ENCODE results near the gene PROSER3. TPM values are rescaled to one million over a fixed set of nuclear protein-coding genes. Genes with fewer than 3 reads are reported as not detected.

Gene PROSER3
- total RNA-seq, 4 donors from 2014 or later = 10.1 to 17.1 (median 13.4) TPM

DNA sequence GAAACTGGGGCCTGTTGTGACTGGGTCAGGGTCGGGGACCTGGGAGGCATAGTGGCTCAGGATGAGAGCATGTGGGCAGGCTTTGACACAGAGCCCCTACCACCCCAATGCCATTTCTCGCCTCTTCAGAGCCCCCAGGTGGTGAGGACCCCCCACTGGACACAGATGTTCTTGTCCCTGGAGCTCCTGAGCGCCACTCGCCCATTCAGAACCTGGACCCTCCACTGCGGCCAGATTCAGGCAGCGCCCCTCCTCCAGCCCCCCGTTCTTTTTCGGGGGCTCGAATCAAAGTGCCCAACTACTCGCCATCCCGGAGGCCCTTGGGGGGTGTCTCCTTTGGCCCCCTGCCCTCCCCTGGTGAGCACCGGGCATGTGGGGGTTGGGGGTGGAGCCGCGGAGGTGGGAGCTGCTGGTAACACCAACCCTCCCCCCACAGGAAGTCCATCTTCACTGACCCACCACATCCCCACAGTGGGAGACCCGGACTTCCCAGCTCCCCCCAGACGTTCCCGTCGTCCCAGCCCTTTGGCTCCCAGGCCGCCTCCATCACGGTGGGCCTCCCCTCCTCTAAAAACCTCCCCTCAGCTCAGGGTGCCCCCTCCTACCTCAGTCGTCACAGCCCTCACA lies 26.1 kb upstream of the PROSER3 start:
- Histone ChIP-seq H3K9me3 (no peaks in the 10 kb centered on the region), H3K4me3 (no peak overlapping the region), H3K4me1 (no peaks in the 10 kb centered on the region), H3K27me3 (no peaks in the 10 kb centered on the region), H3K27ac (no peak overlapping the region), H3K36me3 (peaks cover 0 to 100% of the 10 kb centered on the region in 2 donors)
- TF ChIP-seq EP300 (IDR thresholded peaks at IDR 0.05) (no peak), POLR2A (IDR thresholded peaks at IDR 0.05) (no peak), CTCF (IDR thresholded peaks at IDR 0.05) (no peak), POLR2AphosphoS5 (IDR thresholded peaks at IDR 0.05) (no peak)
- WGBS, 2 donors (ENCODE audit: low coverage in 1 of 2) = 73 to 77% methylated on average over 5 to 12 of the region's 21 CpGs
- ATAC-seq = no peak

GRCh38 chr19:35732540-35733179 lies 25.3 kb upstream of the PROSER3 start:
- Histone ChIP-seq H3K27me3 (no peaks in the 10 kb centered on the region), H3K27ac (no peak overlapping the region), H3K4me1 (no peaks in the 10 kb centered on the region), H3K4me3 (no peak overlapping the region), H3K9me3 (no peaks in the 10 kb centered on the region), H3K36me3 (peaks cover 0 to 100% of the 10 kb centered on the region in 2 donors)
- WGBS, 2 donors (ENCODE audit: low coverage in 1 of 2) = no CpG with 5 or more reads among the region's 25 CpGs
- TF ChIP-seq EP300 (IDR thresholded peaks at IDR 0.05) (no peak), CTCF (IDR thresholded peaks at IDR 0.05) (no peak), POLR2AphosphoS5 (IDR thresholded peaks at IDR 0.05) (no peak), POLR2A (IDR thresholded peaks at IDR 0.05) (no peak)
- ATAC-seq = no peak

- ATAC-seq = no peak
- WGBS, 2 donors (ENCODE audit: low coverage in 1 of 2) = 84% methylated on average over 12 of the region's 35 CpGs; no CpG with 5 or more reads in 1 of the 2 donors
These were observed 24.5 kb upstream of the PROSER3 start for GRCh38 chr19:35733180-35734125.

GRCh38 chr19:35734273-35734672 lies 23.7 kb upstream of the PROSER3 start:
- no peak overlapping the region for H3K4me3 ChIP-seq
- no peak overlapping the region for H3K27ac ChIP-seq
- H3K27me3 ChIP-seq = no peaks in the 10 kb centered on the region
- TF ChIP-seq POLR2A (IDR thresholded peaks at IDR 0.05) (no peak), EP300 (IDR thresholded peaks at IDR 0.05) (no peak)
- peaks cover 0 to 100% of the 10 kb centered on the region in 2 donors for H3K36me3 ChIP-seq
- peaks cover 0 to 2% (median 0%) of the 10 kb centered on the region in 3 donors for H3K4me1 ChIP-seq
- 80 to 98% methylated on average over 1 to 8 of the region's 8 CpGs for WGBS, 2 donors (ENCODE audit: low coverage in 1 of 2)
- no peaks in the 10 kb centered on the region for H3K9me3 ChIP-seq
- ATAC-seq = no peak

More at GRCh38 chr19:35733180-35734125, 24.5 kb upstream of the PROSER3 start:
- H3K4me3 ChIP-seq = no peak overlapping the region
- H3K27ac ChIP-seq = no peak overlapping the region
- H3K36me3 ChIP-seq = peaks cover 0 to 100% of the 10 kb centered on the region in 2 donors
- no peaks in the 10 kb centered on the region for H3K27me3 ChIP-seq
- TF ChIP-seq POLR2A (IDR thresholded peaks at IDR 0.05) (no peak), POLR2AphosphoS5 (IDR thresholded peaks at IDR 0.05) (no peak), CTCF (IDR thresholded peaks at IDR 0.05) (no peak), EP300 (IDR thresholded peaks at IDR 0.05) (no peak)
- no peaks in the 10 kb centered on the region for H3K4me1 ChIP-seq
- H3K9me3 ChIP-seq = no peaks in the 10 kb centered on the region

DNA sequence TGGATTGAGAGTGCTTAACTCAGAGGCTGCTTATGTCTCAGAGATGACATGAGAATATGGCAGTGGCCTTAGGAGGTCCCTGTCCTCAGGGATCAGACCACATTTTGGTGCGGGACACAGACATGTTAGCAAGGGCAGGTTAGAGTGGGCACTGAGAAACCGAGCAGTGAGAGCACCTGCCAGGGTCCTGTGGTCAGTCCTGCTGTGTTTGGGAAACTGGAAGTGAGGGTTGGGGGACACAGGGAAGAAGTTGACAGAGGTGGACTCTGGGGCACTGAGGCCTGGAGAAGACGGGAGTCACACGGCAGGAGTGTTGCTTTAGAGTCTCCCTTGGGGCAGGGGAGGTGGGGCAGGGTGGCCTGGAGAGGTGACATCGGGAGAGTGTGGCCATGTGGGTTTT lies 23.1 kb upstream of the PROSER3 start:
- H3K9me3 ChIP-seq = no peaks in the 10 kb centered on the region
- H3K36me3 ChIP-seq = peaks cover 0 to 94% of the 10 kb centered on the region in 2 donors
- H3K4me1 ChIP-seq = peaks cover 0 to 8% (median 3%) of the 10 kb centered on the region in 3 donors
- H3K27ac ChIP-seq = no peak overlapping the region
- no peaks in the 10 kb centered on the region for H3K27me3 ChIP-seq
- WGBS, 2 donors (ENCODE audit: low coverage in 1 of 2) = 64 to 80% methylated on average over 2 of the region's 5 CpGs
- TF ChIP-seq EP300 (IDR thresholded peaks at IDR 0.05) (no peak), CTCF (IDR thresholded peaks at IDR 0.05) (no peak)
- H3K4me3 ChIP-seq = no peak overlapping the region
- no peak for ATAC-seq

All from gastroesophageal sphincter (tissue), 4 donors.